Activated naive CD8-positive, alpha-beta T cell treated with anti-CD3 and anti-CD28 coated beads, Interleukin-2, amount 50 U/mL, for 24 hours (primary cell): ENCODE results near the gene UBE2F.
"Not testable (repeated sequence)": the region's sequence is repeated elsewhere in the genome, so short reads cannot be mapped to it uniquely, and the experiment has no call there.

ENCODE experiments used
- ATAC-seq: fragments of 150-1000 bp; cut with Tn5 transposase; one replicate; pipeline ENCODE4 v1.10.0; 2021
- DNase-seq: peaks from one replicate; pipeline ENCODE4 v3.0.0; 2021
- H3K27ac Mint-ChIP-seq: one replicate; pipeline ENCODE4 v1.8.0; 2021; ENCODE audit warnings: mild to moderate bottlenecking, mixed read lengths
- H3K27me3 Mint-ChIP-seq: one replicate; pipeline ENCODE4 v1.8.0; 2021; ENCODE audit warnings: mixed read lengths
- H3K36me3 Mint-ChIP-seq: one replicate; pipeline ENCODE4 v1.8.0; 2021; ENCODE audit warnings: low read depth, mixed read lengths
- H3K4me1 Mint-ChIP-seq: one replicate; pipeline ENCODE4 v1.8.0; 2021; ENCODE audit warnings: mixed read lengths
- H3K4me3 Mint-ChIP-seq: one replicate; pipeline ENCODE4 v1.8.0; 2021; ENCODE audit warnings: mild to moderate bottlenecking, moderate library complexity, mixed read lengths
- H3K9me3 Mint-ChIP-seq: one replicate; pipeline ENCODE4 v1.8.0; 2021; ENCODE audit warnings: mixed read lengths

Gene UBE2F

GRCh38 chr2:238066718-238067117 is 99.9 kb downstream of the UBE2F start:
- ATAC-seq, result peak; percentile 73
- Mint-ChIP-seq H3K36me3 (peaks cover 87% of the 10 kb centered on the region), H3K4me3 (peak overlapping the region; percentile 58), H3K27ac (peak overlapping the region; percentile 89), H3K4me1 (peaks cover 76% of the 10 kb centered on the region), H3K9me3 (peaks cover 25% of the 10 kb centered on the region)
- not testable (repeated sequence) for H3K27me3 Mint-ChIP-seq
- DNase-seq, result peak; percentile 60

- H3K4me3 Mint-ChIP-seq, result peak overlapping the region; percentile 34
Measured at GRCh38 chr2:238067939-238068338, 101.1 kb downstream of the UBE2F start.

DNA sequence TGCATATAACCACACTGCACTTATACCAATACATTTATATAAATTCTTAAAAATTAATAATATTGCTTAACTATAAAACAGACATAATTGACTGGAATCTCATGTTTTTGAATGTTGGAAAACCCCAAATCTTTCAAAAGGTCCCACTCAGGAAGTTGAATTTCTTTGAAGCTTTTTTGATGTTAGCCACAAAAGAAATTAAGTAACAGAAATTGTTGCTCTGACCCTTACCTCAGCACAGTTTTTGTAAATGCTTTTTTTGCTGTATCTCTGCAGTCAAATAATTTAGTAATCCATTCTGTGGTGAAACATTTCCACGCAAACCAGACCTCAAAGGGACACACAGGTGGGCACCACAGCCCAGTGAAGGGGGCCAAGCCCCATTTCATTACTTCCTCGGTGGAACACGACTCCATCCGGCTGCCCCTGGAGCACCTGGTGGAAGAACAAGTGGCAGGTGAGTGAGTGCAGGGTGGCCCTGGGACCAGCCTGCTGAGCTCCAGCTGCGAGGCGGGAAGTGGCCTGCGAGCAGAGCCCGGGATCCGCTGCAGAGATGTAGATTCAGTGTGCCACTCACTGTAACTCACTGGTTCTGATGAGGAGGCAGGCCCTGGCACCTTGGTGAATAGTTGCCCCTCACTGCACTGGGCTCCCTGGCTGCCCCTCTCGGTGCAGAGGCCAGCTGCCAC is 102.4 kb downstream of the UBE2F start:
- Mint-ChIP-seq H3K9me3 (peaks cover 31% of the 10 kb centered on the region), H3K27ac (peak overlapping the region; percentile 54), H3K4me3 (peak overlapping the region; percentile 18), H3K36me3 (peaks cover 89% of the 10 kb centered on the region), H3K4me1 (peaks cover 57% of the 10 kb centered on the region), H3K27me3 (no peaks in the 10 kb centered on the region)
- no peak for DNase-seq
- no peak for ATAC-seq

More at GRCh38 chr2:238067939-238068338, 101.1 kb downstream of the UBE2F start:
- peaks cover 89% of the 10 kb centered on the region for H3K36me3 Mint-ChIP-seq
- peaks cover 29% of the 10 kb centered on the region for H3K9me3 Mint-ChIP-seq
- H3K27ac Mint-ChIP-seq, result peak overlapping the region; percentile 71
- no peak for ATAC-seq
- H3K27me3 Mint-ChIP-seq, result no peaks in the 10 kb centered on the region
- DNase-seq, result no peak
- peaks cover 69% of the 10 kb centered on the region for H3K4me1 Mint-ChIP-seq

- Mint-ChIP-seq H3K27ac (no peak overlapping the region), H3K27me3 (no peaks in the 10 kb centered on the region), H3K36me3 (peaks cover 90% of the 10 kb centered on the region), H3K4me1 (peaks cover 55% of the 10 kb centered on the region), H3K4me3 (no peak overlapping the region), H3K9me3 (peaks cover 30% of the 10 kb centered on the region)
- no peak for DNase-seq
- no peak for ATAC-seq
Measured at GRCh38 chr2:238069877-238070276, 103.1 kb downstream of the UBE2F start.

GRCh38 chr2:238075397-238075796 is 108.6 kb downstream of the UBE2F start:
- peaks cover 24% of the 10 kb centered on the region for H3K4me1 Mint-ChIP-seq
- no peak for DNase-seq
- H3K36me3 Mint-ChIP-seq, result peaks cover 91% of the 10 kb centered on the region

GRCh38 chr2:238077292-238077691 is 110.5 kb downstream of the UBE2F start:
- Mint-ChIP-seq H3K36me3 (peaks cover 92% of the 10 kb centered on the region), H3K4me3 (no peak overlapping the region), H3K27me3 (no peaks in the 10 kb centered on the region), H3K4me1 (peaks cover 20% of the 10 kb centered on the region), H3K9me3 (peaks cover 6% of the 10 kb centered on the region), H3K27ac (no peak overlapping the region)
- ATAC-seq (no peak), DNase-seq (no peak)

More at GRCh38 chr2:238075397-238075796, 108.6 kb downstream of the UBE2F start:
- Mint-ChIP-seq H3K27ac (no peak overlapping the region), H3K4me3 (no peak overlapping the region), H3K9me3 (peaks cover 6% of the 10 kb centered on the region), H3K27me3 (no peaks in the 10 kb centered on the region)
- ATAC-seq, result no peak

DNA sequence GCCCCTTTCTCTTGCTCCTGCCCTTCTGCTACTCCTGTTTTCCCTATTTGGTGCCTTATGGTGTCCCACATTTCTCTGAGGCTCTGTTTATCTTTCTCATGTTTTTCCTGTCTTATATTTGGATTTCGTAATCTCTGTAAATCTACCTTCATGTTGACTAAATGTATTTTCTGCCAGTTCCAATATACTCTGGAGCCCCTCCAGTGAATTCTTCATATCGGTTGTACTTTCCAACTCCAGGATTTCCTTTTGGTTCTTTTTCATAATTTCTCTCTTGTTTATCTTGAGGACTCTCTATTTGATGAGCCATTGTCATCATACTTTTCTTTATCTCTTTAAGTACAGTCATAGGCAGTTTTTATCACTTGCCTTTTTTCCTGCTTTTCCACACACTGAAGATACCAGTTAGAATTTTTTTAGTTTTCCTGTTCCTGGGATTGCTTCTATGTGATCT is 113.1 kb downstream of the UBE2F start:
- no peaks in the 10 kb centered on the region for H3K27me3 Mint-ChIP-seq
- DNase-seq (no peak), ATAC-seq (no peak)
- peaks cover 88% of the 10 kb centered on the region for H3K36me3 Mint-ChIP-seq
- no peak overlapping the region for H3K27ac Mint-ChIP-seq
- H3K4me3 Mint-ChIP-seq, result no peak overlapping the region
- H3K4me1 Mint-ChIP-seq, result peaks cover 16% of the 10 kb centered on the region
- no peaks in the 10 kb centered on the region for H3K9me3 Mint-ChIP-seq

DNA sequence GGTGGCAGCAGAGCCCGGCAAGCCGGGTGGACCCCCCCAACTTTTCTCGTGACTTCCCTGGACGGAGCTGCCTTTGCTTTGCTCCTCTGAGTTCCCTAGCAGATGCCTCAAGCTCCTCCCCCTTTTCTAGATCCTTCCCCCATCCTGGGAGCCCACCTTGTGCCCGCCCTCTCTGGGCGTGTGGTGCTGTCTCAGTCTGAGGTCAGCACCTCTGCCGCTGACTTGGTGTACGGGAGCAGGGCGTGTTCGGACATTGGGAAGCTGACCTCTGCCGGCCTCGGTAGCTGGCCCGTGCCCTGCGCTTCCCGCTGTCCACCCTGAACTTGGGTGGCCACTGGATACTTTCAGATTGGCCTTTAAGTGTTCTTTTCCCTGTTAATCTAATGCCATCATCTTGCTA is 113.7 kb downstream of the UBE2F start:
- Mint-ChIP-seq H3K9me3 (no peaks in the 10 kb centered on the region), H3K27me3 (no peaks in the 10 kb centered on the region), H3K4me3 (no peak overlapping the region), H3K27ac (no peak overlapping the region), H3K4me1 (peaks cover 13% of the 10 kb centered on the region), H3K36me3 (peaks cover 88% of the 10 kb centered on the region)
- ATAC-seq (no peak), DNase-seq (no peak)

GRCh38 chr2:238081150-238081549 is 114.3 kb downstream of the UBE2F start:
- H3K36me3 Mint-ChIP-seq, result peaks cover 88% of the 10 kb centered on the region
- no peaks in the 10 kb centered on the region for H3K9me3 Mint-ChIP-seq
- DNase-seq (no peak), ATAC-seq (no peak)
- no peak overlapping the region for H3K27ac Mint-ChIP-seq
- no peaks in the 10 kb centered on the region for H3K27me3 Mint-ChIP-seq
- H3K4me1 Mint-ChIP-seq, result peaks cover 13% of the 10 kb centered on the region
- H3K4me3 Mint-ChIP-seq, result no peak overlapping the region

DNA sequence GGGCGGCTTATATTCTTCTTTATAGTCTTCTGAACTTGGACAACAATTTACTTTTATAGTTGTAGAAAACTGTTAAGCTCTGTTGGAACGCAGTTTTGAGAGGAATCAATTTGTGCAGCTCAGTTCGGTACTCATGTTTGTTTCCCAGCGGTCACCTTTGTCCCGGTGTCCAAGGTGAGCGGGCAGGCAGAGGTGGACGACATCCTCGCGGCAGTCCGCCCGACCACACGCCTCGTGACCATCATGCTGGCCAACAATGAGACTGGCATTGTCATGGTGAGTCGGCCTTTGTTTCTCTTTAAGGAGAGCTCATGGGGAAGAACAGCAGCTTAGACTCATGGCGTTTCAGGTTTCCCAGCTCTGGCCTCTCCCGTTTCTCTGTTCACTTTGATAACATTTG is 114.7 kb downstream of the UBE2F start:
- ATAC-seq, result no peak
- Mint-ChIP-seq H3K36me3 (peaks cover 87% of the 10 kb centered on the region), H3K27ac (no peak overlapping the region), H3K9me3 (no peaks in the 10 kb centered on the region), H3K4me3 (no peak overlapping the region), H3K27me3 (no peaks in the 10 kb centered on the region), H3K4me1 (peaks cover 10% of the 10 kb centered on the region)
- no peak for DNase-seq

- peaks cover 84% of the 10 kb centered on the region for H3K36me3 Mint-ChIP-seq
- DNase-seq (no peak), ATAC-seq (no peak)
- no peak overlapping the region for H3K4me3 Mint-ChIP-seq
- H3K4me1 Mint-ChIP-seq, result peaks cover 5% of the 10 kb centered on the region
- no peak overlapping the region for H3K27ac Mint-ChIP-seq
- no peaks in the 10 kb centered on the region for H3K27me3 Mint-ChIP-seq
- no peaks in the 10 kb centered on the region for H3K9me3 Mint-ChIP-seq
Measured at GRCh38 chr2:238082151-238082550, 115.3 kb downstream of the UBE2F start.

- Mint-ChIP-seq H3K4me1 (no peaks in the 10 kb centered on the region), H3K4me3 (no peak overlapping the region), H3K9me3 (no peaks in the 10 kb centered on the region), H3K27ac (no peak overlapping the region), H3K36me3 (peaks cover 83% of the 10 kb centered on the region), H3K27me3 (no peaks in the 10 kb centered on the region)
- no peak for ATAC-seq
- DNase-seq, result no peak
Measured at GRCh38 chr2:238082827-238083226, 116.0 kb downstream of the UBE2F start.

DNA sequence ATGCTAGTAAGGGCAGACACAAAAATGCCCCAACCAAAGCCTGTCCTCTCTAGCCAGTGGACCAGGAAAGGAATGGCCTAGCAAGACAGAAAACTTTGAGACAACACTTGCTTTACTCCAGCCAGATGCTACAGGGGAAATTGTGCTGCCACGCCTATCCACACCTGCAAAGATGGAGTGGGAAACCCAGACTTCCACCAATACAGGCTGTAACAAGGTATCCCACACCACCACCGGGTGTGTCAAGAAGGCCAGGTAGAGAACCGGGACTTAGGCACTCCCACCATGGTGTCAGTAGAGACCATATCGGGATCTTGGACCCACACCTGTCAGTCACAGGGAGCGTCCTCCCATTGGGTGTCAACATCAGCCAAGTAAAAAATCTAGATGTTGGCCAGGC is 117.1 kb downstream of the UBE2F start:
- no peaks in the 10 kb centered on the region for H3K4me1 Mint-ChIP-seq
- no peaks in the 10 kb centered on the region for H3K9me3 Mint-ChIP-seq
- no peak for DNase-seq
- H3K27ac Mint-ChIP-seq, result no peak overlapping the region
- ATAC-seq, result no peak
- H3K4me3 Mint-ChIP-seq, result no peak overlapping the region
- H3K27me3 Mint-ChIP-seq, result no peaks in the 10 kb centered on the region
- peaks cover 77% of the 10 kb centered on the region for H3K36me3 Mint-ChIP-seq

- H3K4me3 Mint-ChIP-seq, result no peak overlapping the region
- no peaks in the 10 kb centered on the region for H3K4me1 Mint-ChIP-seq
- H3K9me3 Mint-ChIP-seq, result no peaks in the 10 kb centered on the region
- H3K27me3 Mint-ChIP-seq, result no peaks in the 10 kb centered on the region
- H3K27ac Mint-ChIP-seq, result no peak overlapping the region
- ATAC-seq (no peak), DNase-seq (no peak)
- peaks cover 75% of the 10 kb centered on the region for H3K36me3 Mint-ChIP-seq
Measured at GRCh38 chr2:238084761-238085160, 117.9 kb downstream of the UBE2F start.

DNA sequence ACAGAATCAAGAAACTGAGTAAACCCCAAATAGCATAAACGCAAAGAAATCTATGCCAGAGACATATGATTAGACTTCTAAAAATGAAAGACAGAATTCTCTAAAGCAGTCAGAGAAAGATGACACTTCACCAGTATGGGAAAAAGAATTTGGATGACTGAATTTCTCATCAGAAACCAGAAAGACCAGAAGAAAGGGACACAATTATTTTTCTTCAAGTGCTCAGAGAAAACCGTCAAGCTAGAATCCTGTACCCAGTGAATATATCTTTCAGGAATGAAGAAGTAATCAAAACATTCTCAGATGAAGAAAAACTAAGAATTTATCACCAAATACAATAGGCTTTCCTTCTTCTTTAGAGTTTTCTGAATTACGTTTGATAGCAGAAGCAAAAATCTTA is 119.1 kb downstream of the UBE2F start:
- H3K27ac Mint-ChIP-seq, result no peak overlapping the region
- H3K4me1 Mint-ChIP-seq, result no peaks in the 10 kb centered on the region
- ATAC-seq (no peak), DNase-seq (no peak)
- peaks cover 70% of the 10 kb centered on the region for H3K36me3 Mint-ChIP-seq
- H3K4me3 Mint-ChIP-seq, result no peak overlapping the region
- H3K27me3 Mint-ChIP-seq, result no peaks in the 10 kb centered on the region
- no peaks in the 10 kb centered on the region for H3K9me3 Mint-ChIP-seq

GRCh38 chr2:238087211-238087610 is 120.4 kb downstream of the UBE2F start:
- Mint-ChIP-seq H3K4me3 (no peak overlapping the region), H3K27ac (no peak overlapping the region), H3K36me3 (peaks cover 63% of the 10 kb centered on the region), H3K4me1 (no peaks in the 10 kb centered on the region), H3K27me3 (no peaks in the 10 kb centered on the region), H3K9me3 (no peaks in the 10 kb centered on the region)
- no peak for DNase-seq
- ATAC-seq, result no peak
